Lung (tissue), 12 donors: Measurements from ENCODE around the gene GBP1. TPM values are rescaled to one million over a fixed set of nuclear protein-coding genes. Genes with fewer than 3 reads are reported as not detected.

Experiments used
- ATAC-seq: fragments of 200-7000 bp; cut with Tn5 transposase; one replicate; pipeline ENCODE4 v1.9.1; 2020; ENCODE audit warnings: moderate number of reproducible peaks; ENCODE audit not compliant: insufficient read depth, low FRiP score
- DNase-seq, 3 donors: peaks; one replicate each; pipeline ENCODE4 v3.0.0-alpha.2; 2013 to 2017
- H3K27ac ChIP-seq, 2 donors: one replicate each; pipeline ENCODE4 v1.5.1; 2013; ENCODE audit warnings: mild to moderate bottlenecking in 2 of 2, moderate library complexity in 2 of 2, control low read depth in 1 of 2, inconsistent platforms in 1 of 2, low read depth in 1 of 2, low read length in 1 of 2
- H3K27me3 ChIP-seq, 3 donors: one replicate each; pipeline ENCODE4 v1.5.1; 2013; ENCODE audit warnings: low read length in 2 of 3; ENCODE audit not compliant: control insufficient read depth in 3 of 3, insufficient read depth in 3 of 3
- H3K36me3 ChIP-seq, 4 donors: one replicate each; pipeline ENCODE4 v1.5.1; 2013; ENCODE audit warnings: low read length in 4 of 4, mild to moderate bottlenecking in 1 of 4, moderate library complexity in 1 of 4; ENCODE audit not compliant: control insufficient read depth in 4 of 4, insufficient read depth in 4 of 4
- H3K4me1 ChIP-seq, 5 donors: one replicate each; pipeline ENCODE4 v1.5.1; 2013; ENCODE audit warnings: low read length in 5 of 5, mild to moderate bottlenecking in 2 of 5, moderate library complexity in 1 of 5; ENCODE audit not compliant: control insufficient read depth in 5 of 5, insufficient read depth in 5 of 5
- H3K4me3 ChIP-seq: one replicate; pipeline ENCODE4 v1.5.1; 2013; ENCODE audit warnings: mild to moderate bottlenecking, control low read depth, moderate library complexity
- H3K9ac ChIP-seq, 2 donors: one replicate each; pipeline ENCODE4 v1.5.1; 2013; ENCODE audit warnings: low read length in 2 of 2, control low read depth in 1 of 2; ENCODE audit not compliant: insufficient read depth in 1 of 2
- H3K9me3 ChIP-seq, 4 donors: one replicate each; pipeline ENCODE4 v1.5.1; 2013; ENCODE audit warnings: low read length in 3 of 4, mild to moderate bottlenecking in 1 of 4, moderate library complexity in 1 of 4; ENCODE audit not compliant: control insufficient read depth in 4 of 4, insufficient read depth in 3 of 4
- CTCF ChIP-seq: IDR thresholded peaks from 2 replicates; pipeline ENCODE4 v1.5.1; 2012; ENCODE audit warnings: mild to moderate bottlenecking; ENCODE audit errors: control extremely low read depth, extremely low read depth
- whole genome bisulfite sequencing, 2 donors: extraction: QIAGEN DNeasy Blood & Tissue Kit; methylation state at CpG; one replicate each; pipeline ENCODE4 v1.1.7; 2013; 5-methylcytosine and 5-hydroxymethylcytosine counted together
- polyA plus RNA-seq, 2 donors: library from polyadenylated mRNA; stranded (reverse); fragments of 200-250 nt; gene quantifications; one replicate each; pipeline ENCODE4 v1.2.1, GENCODE V29; 2013
- total RNA-seq, 2 donors: library from RNA; depleted of rRNA in 1 of 2; stranded (reverse); fragments of >200 nt in 1 of 2; gene quantifications; one replicate each; pipeline ENCODE4 v1.2.1, GENCODE V29; 2014 to 2021
- donor health status: control.
- donor health status: control.
- donor health status: Bipolar disorder and iron deficiency.
- donor health status: healthy.
- donor health status: DM: yes; HTN: yes; CAD: no.

Gene GBP1
- total and polyA plus RNA-seq, 4 donors = 13.0 to 62.5 (median 44.6) TPM

DNA sequence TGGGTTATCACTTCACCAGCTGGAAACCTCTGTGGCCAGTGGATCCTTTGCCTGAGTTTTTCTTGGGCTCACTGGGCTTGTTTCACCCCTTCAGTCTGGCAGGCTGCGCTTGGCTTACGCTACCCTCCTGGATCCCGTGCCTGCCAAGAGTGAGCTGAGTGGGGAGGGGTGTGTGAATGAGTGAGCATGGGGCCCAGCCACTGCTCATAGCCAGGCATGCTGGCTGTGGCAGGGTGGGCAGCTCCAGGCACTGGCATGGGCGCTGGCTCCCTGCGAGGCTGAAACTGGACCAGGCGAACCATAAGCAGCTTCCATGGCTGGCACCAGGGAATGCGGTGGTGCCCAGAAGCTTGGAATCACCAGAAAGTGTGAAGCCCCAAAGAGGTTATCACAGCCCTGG is 22.5 kb downstream of the GBP1 start:
- ATAC-seq = no peak
- H3K27ac ChIP-seq = no peak overlapping the region
- WGBS, 2 donors = 97% methylated on average over 7 of the region's 7 CpGs

GRCh38 chr1:89041721-89042120 is 23.3 kb downstream of the GBP1 start:
- WGBS, 2 donors = 92% methylated on average over 1 of the region's 1 CpG
- Histone ChIP-seq H3K36me3 (no peaks in the 10 kb centered on the region), H3K4me1 (no peaks in the 10 kb centered on the region), H3K9ac (no peak overlapping the region), H3K9me3 (peaks cover 0 to 5% (median 2%) of the 10 kb centered on the region in 4 donors), H3K27me3 (no peaks in the 10 kb centered on the region), H3K4me3 (no peak overlapping the region), H3K27ac (no peak overlapping the region)
- ATAC-seq (no peak), DNase-seq (no peak)
- no peak for TF ChIP-seq CTCF

More for the DNA sequence above, 22.5 kb downstream of the GBP1 start:
- H3K4me1 ChIP-seq = no peaks in the 10 kb centered on the region
- no peak for DNase-seq
- H3K36me3 ChIP-seq = no peaks in the 10 kb centered on the region
- H3K9me3 ChIP-seq = peaks cover 0 to 5% (median 2%) of the 10 kb centered on the region in 4 donors
- no peak overlapping the region for H3K9ac ChIP-seq
- no peaks in the 10 kb centered on the region for H3K27me3 ChIP-seq
- TF ChIP-seq CTCF = no peak
- H3K4me3 ChIP-seq = no peak overlapping the region

- no peak for DNase-seq
- H3K4me1 ChIP-seq = no peaks in the 10 kb centered on the region
- no peak for TF ChIP-seq CTCF
- H3K27me3 ChIP-seq = no peaks in the 10 kb centered on the region
- ATAC-seq = no peak
- no peak overlapping the region for H3K9ac ChIP-seq
- no peak overlapping the region for H3K27ac ChIP-seq
- no peaks in the 10 kb centered on the region for H3K36me3 ChIP-seq
- 70 to 87% methylated on average over 3 of the region's 3 CpGs for WGBS, 2 donors
- no peak overlapping the region for H3K4me3 ChIP-seq
- peaks cover 0 to 5% (median 2%) of the 10 kb centered on the region in 4 donors for H3K9me3 ChIP-seq
Observed at GRCh38 chr1:89041119-89041641, 23.8 kb downstream of the GBP1 start.

- no peak for TF ChIP-seq CTCF
- no peaks in the 10 kb centered on the region for H3K36me3 ChIP-seq
- no peak for ATAC-seq
- H3K9me3 ChIP-seq = peaks cover 0 to 5% (median 2%) of the 10 kb centered on the region in 4 donors
- H3K4me3 ChIP-seq = no peak overlapping the region
- 95 to 96% methylated on average over 1 of the region's 1 CpG for WGBS, 2 donors
- no peaks in the 10 kb centered on the region for H3K27me3 ChIP-seq
- no peak overlapping the region for H3K27ac ChIP-seq
- H3K4me1 ChIP-seq = no peaks in the 10 kb centered on the region
- no peak overlapping the region for H3K9ac ChIP-seq
- no peak for DNase-seq
Observed at GRCh38 chr1:89040315-89040626, 24.7 kb downstream of the GBP1 start.
